H1 (cell line): ENCODE data around the gene SHH. TPM values are rescaled to one million over a fixed set of nuclear protein-coding genes. Genes with fewer than 3 reads are reported as not detected.

Experiments
- CTCF ChIA-PET: fragments of 300-600 bp; sonication (Branson Sonifier 250); formaldehyde crosslinking; loops from one replicate; lab custom pipeline; 2021; ENCODE audit not compliant: partially characterized antibody; lab: Charles Lee
- POLR2A ChIA-PET: fragments of 300-600 bp; sonication (Branson Sonifier 250); formaldehyde crosslinking; loops from one replicate; lab custom pipeline; 2021; ENCODE audit warnings: inconsistent platforms; ENCODE audit not compliant: partially characterized antibody; lab: Charles Lee
- DNase-seq, 2 experiments: peaks; one replicate each; pipeline versions ENCODE4 v3.0.0 to v3.0.0-alpha.2; 2010 to 2022; ENCODE audit warnings: low spot score in 2 of 2, low read depth in 1 of 2, mixed read lengths in 1 of 2
- FAIRE-seq: peaks from 2 replicates; lab custom pipeline; 2011; peaks lifted over from hg19 to GRCh38; lab: Jason Lieb, UNC
- H2AFZ ChIP-seq: 2 replicates; pipeline ENCODE4 v1.8.1; 2012; ENCODE audit warnings: low read length, inconsistent platforms
- H2AK5ac ChIP-seq: 2 replicates; pipeline ENCODE4 v1.6.1; 2013; ENCODE audit warnings: low read depth, low read length
- H2BK120ac ChIP-seq: replicated peaks from 2 replicates; pipeline ENCODE3; 2013; ENCODE audit warnings: low read depth, low read length, inconsistent platforms
- H2BK12ac ChIP-seq: 2 replicates; pipeline ENCODE4 v1.6.1; 2013; ENCODE audit warnings: low read depth, low read length
- H2BK15ac ChIP-seq: 2 replicates; pipeline ENCODE4 v1.6.1; 2013; ENCODE audit warnings: low read length
- H2BK20ac ChIP-seq: 2 replicates; pipeline ENCODE4 v1.6.1; 2013; ENCODE audit warnings: low read length
- H2BK5ac ChIP-seq: 2 replicates; pipeline ENCODE4 v1.6.1; 2013; ENCODE audit warnings: low read depth, low read length
- H3K14ac ChIP-seq: 2 replicates; pipeline ENCODE4 v1.6.1; 2013; ENCODE audit warnings: inconsistent platforms; ENCODE audit not compliant: insufficient read length
- H3K18ac ChIP-seq: 2 replicates; pipeline ENCODE4 v1.6.1; 2013; ENCODE audit warnings: low read length; ENCODE audit errors: extremely low read depth
- H3K23ac ChIP-seq: 2 replicates; pipeline ENCODE4 v1.6.1; 2013; ENCODE audit warnings: inconsistent platforms; ENCODE audit not compliant: insufficient read length
- H3K23me2 ChIP-seq: 2 replicates; pipeline ENCODE4 v1.6.1; 2013; ENCODE audit warnings: low read depth, low read length
- H3K27ac ChIP-seq: 2 replicates; pipeline ENCODE4 v1.6.1; 2011; ENCODE audit warnings: low read depth, low read length, inconsistent platforms
- H3K27me3 ChIP-seq, 4 experiments: replicated peaks in 1 of 4; 1 replicate in 1 of 4; 2 replicates in 3 of 4; pipeline versions ENCODE4 v1.6.1 to v1.8.1; 2011 to 2013; ENCODE audit warnings: low read length in 3 of 4, mild to moderate bottlenecking in 3 of 4, inconsistent platforms in 2 of 4, mixed read lengths in 2 of 4, moderate library complexity in 1 of 4; ENCODE audit not compliant: control insufficient read depth in 3 of 4, insufficient read depth in 3 of 4; ENCODE audit errors: extremely low read depth in 1 of 4
- H3K36me3 ChIP-seq, 4 experiments: 2 replicates each; pipeline versions ENCODE4 v1.6.1 to v1.8.1; 2011 to 2013; ENCODE audit warnings: mild to moderate bottlenecking in 4 of 4, low read length in 3 of 4, moderate library complexity in 2 of 4, control low read depth in 1 of 4, inconsistent platforms in 1 of 4; ENCODE audit not compliant: insufficient read depth in 4 of 4, control insufficient read depth in 2 of 4
- H3K4ac ChIP-seq: replicated peaks from 2 replicates; pipeline ENCODE3; 2013; ENCODE audit warnings: low read length, low read depth, mixed read lengths, inconsistent platforms; ENCODE audit not compliant: insufficient read length
- H3K4me1 ChIP-seq, 4 experiments: replicated peaks in 1 of 4; 1 replicate in 1 of 4; 2 replicates in 3 of 4; pipeline versions ENCODE4 v1.6.1 to v1.8.1; 2011 to 2013; ENCODE audit warnings: low read length in 3 of 4, inconsistent platforms in 2 of 4, mixed read lengths in 1 of 4; ENCODE audit not compliant: insufficient read depth in 4 of 4, control insufficient read depth in 3 of 4
- H3K4me2 ChIP-seq, 2 experiments: 2 replicates each; pipeline versions ENCODE4 v1.6.1 to v1.8.1; 2011 to 2013; ENCODE audit warnings: low read depth in 2 of 2, low read length in 2 of 2, control low read depth in 1 of 2, inconsistent platforms in 1 of 2, mild to moderate bottlenecking in 1 of 2; ENCODE audit not compliant: insufficient read depth in 1 of 2
- H3K4me3 ChIP-seq, 4 experiments: fragments of 200-600, 300-600 bp in 1 of 4; sonication (generic), shearing (Covaris generic), sonication (Bioruptor Twin) in 1 of 4; 2 replicates each; pipeline versions ENCODE4 v1.5.1 to v1.8.1; 2011 to 2016; ENCODE audit warnings: low read length in 4 of 4, low read depth in 3 of 4, control low read depth in 2 of 4, inconsistent platforms in 2 of 4, mild to moderate bottlenecking in 2 of 4, mixed read lengths in 1 of 4, moderate library complexity in 1 of 4; ENCODE audit not compliant: insufficient read depth in 2 of 4; ENCODE audit errors: extremely low read depth in 1 of 4
- H3K56ac ChIP-seq: replicated peaks from 2 replicates; pipeline ENCODE3; 2013; ENCODE audit warnings: low read depth, mild to moderate bottlenecking, mixed read lengths, low read length, inconsistent platforms; ENCODE audit not compliant: insufficient read length
- H3K79me1 ChIP-seq: 2 replicates; pipeline ENCODE4 v1.6.1; 2013; ENCODE audit warnings: low read depth, low read length, control low read depth
- H3K79me2 ChIP-seq, 2 experiments: 2 replicates each; pipeline versions ENCODE4 v1.6.1 to v1.8.1; 2012 to 2013; ENCODE audit warnings: low read length in 2 of 2, mild to moderate bottlenecking in 2 of 2, inconsistent platforms in 1 of 2; ENCODE audit not compliant: insufficient read depth in 2 of 2, control insufficient read depth in 1 of 2
- H3K9ac ChIP-seq, 4 experiments: replicated peaks in 1 of 4; 1 replicate in 1 of 4; 2 replicates in 3 of 4; pipeline versions ENCODE4 v1.6.1 to v1.8.1; 2011 to 2013; ENCODE audit warnings: low read depth in 3 of 4, low read length in 3 of 4, control low read depth in 2 of 4, mild to moderate bottlenecking in 2 of 4, moderate library complexity in 2 of 4, inconsistent platforms in 1 of 4; ENCODE audit errors: extremely low read depth in 1 of 4
- H3K9me3 ChIP-seq, 2 experiments: 2 replicates each; pipeline versions ENCODE4 v1.6.1 to v1.8.1; 2012 to 2013; ENCODE audit warnings: mild to moderate bottlenecking in 2 of 2, moderate library complexity in 2 of 2, control low read depth in 1 of 2, inconsistent platforms in 1 of 2, low read depth in 1 of 2, low read length in 1 of 2, mixed read lengths in 1 of 2; ENCODE audit not compliant: insufficient read depth in 2 of 2
- H4K20me1 ChIP-seq, 2 experiments: replicated peaks in 1 of 2; 2 replicates each; pipeline versions ENCODE3 to v1.8.1; 2011 to 2013; ENCODE audit warnings: inconsistent platforms in 2 of 2, low read length in 2 of 2, mild to moderate bottlenecking in 1 of 2; ENCODE audit not compliant: insufficient read depth in 2 of 2, control insufficient read depth in 1 of 2
- H4K5ac ChIP-seq: 2 replicates; pipeline ENCODE4 v1.6.1; 2013; ENCODE audit warnings: low read length, low read depth, mixed read lengths, inconsistent platforms; ENCODE audit not compliant: insufficient read length
- H4K8ac ChIP-seq: 2 replicates; pipeline ENCODE4 v1.8.0; 2013; ENCODE audit warnings: mild to moderate bottlenecking, moderate library complexity, low read length, inconsistent platforms; ENCODE audit not compliant: insufficient read depth; ENCODE audit errors: extremely low read depth
- H4K91ac ChIP-seq: replicated peaks from 2 replicates; pipeline ENCODE3; 2013; ENCODE audit warnings: low read length, mixed read lengths, inconsistent platforms; ENCODE audit not compliant: insufficient read length
- BACH1 ChIP-seq: IDR thresholded peaks from 2 replicates; pipeline ENCODE4 v1.6.1; 2012; ENCODE audit warnings: low read length, improper control_type of control experiment
- BCL11A ChIP-seq, 2 experiments: IDR thresholded peaks; one replicate each; pipeline ENCODE4 v1.6.1; 2011; ENCODE audit warnings: low read depth in 2 of 2, low read length in 2 of 2, mild to moderate bottlenecking in 2 of 2
- BRCA1 ChIP-seq: IDR thresholded peaks from 2 replicates; pipeline ENCODE4 v1.6.1; 2012; ENCODE audit warnings: low read depth, low read length, improper control_type of control experiment
- KDM1A ChIP-seq: fragments of 200-600, 300-600 bp; sonication (generic); IDR thresholded peaks from 2 replicates; pipeline ENCODE4 v1.7.1; 2016; ENCODE audit warnings: mild to moderate bottlenecking, low read length, borderline replicate concordance
- NRF1 ChIP-seq: IDR thresholded peaks from 2 replicates; pipeline ENCODE4 v1.6.1; 2011; ENCODE audit warnings: mild to moderate bottlenecking, low read depth, low read length, improper control_type of control experiment
- RAD21 ChIP-seq, 2 experiments: IDR thresholded peaks in 1 of 2; conservative IDR thresholded peaks in 1 of 2; 2 replicates each; pipeline ENCODE4 v1.6.1; 2011; ENCODE audit warnings: low read depth in 2 of 2, low read length in 2 of 2, improper control_type of control experiment in 1 of 2, inconsistent platforms in 1 of 2, mild to moderate bottlenecking in 1 of 2, moderate library complexity in 1 of 2
- RFX5 ChIP-seq: IDR thresholded peaks from 2 replicates; pipeline ENCODE4 v1.6.1; 2011; ENCODE audit warnings: low read depth, low read length, improper control_type of control experiment, borderline replicate concordance
- SIX5 ChIP-seq: IDR thresholded peaks from 2 replicates; pipeline ENCODE4 v1.6.1; 2011; ENCODE audit warnings: mild to moderate bottlenecking, low read depth, low read length
- SP1 ChIP-seq: IDR thresholded peaks from 2 replicates; pipeline ENCODE4 v1.6.1; 2011; ENCODE audit warnings: low read depth, low read length
- TAF1 ChIP-seq: IDR thresholded peaks from 2 replicates; pipeline ENCODE4 v1.6.1; 2011; ENCODE audit warnings: mild to moderate bottlenecking, low read depth, low read length
- TBP ChIP-seq: IDR thresholded peaks from 2 replicates; pipeline ENCODE4 v1.6.1; 2011; ENCODE audit warnings: low read depth, low read length, improper control_type of control experiment
- TEAD4 ChIP-seq: IDR thresholded peaks from 2 replicates; pipeline ENCODE4 v1.6.1; 2012; ENCODE audit warnings: low read depth, low read length, inconsistent platforms, mixed read lengths
- WGBS, 2 experiments: shearing (Covaris generic) in 1 of 2; methylation state at CpG; one replicate each; pipeline versions ENCODE4 v1.1.6 to v1.1.7; 2013 to 2015; ENCODE audit warnings: low lambda C conversion rate in 2 of 2, mixed read lengths in 2 of 2, inconsistent platforms in 1 of 2, low coverage in 1 of 2, missing lambda C conversion rate in 1 of 2; ENCODE audit not compliant: insufficient replicate concordance in 2 of 2, insufficient coverage in 1 of 2, insufficient read length in 1 of 2; ENCODE audit errors: extremely low coverage in 1 of 2, missing lambda C conversion rate in 1 of 2; 5-methylcytosine and 5-hydroxymethylcytosine counted together
- polyA plus RNA-seq, 7 experiments: library from polyadenylated mRNA; depleted of rRNA in 3 of 7; stranded (reverse) in 5 of 7; unstranded in 2 of 7; fragments of >200 nt in 5 of 7; fragments of 200-250 nt in 2 of 7; gene quantifications; 1 replicate in 5 of 7; 2 replicates in 1 of 7; 4 replicates in 1 of 7; pipeline versions ENCODE4 v1.2.1 to v1.2.3, GENCODE V29; 2011 to 2013; ENCODE audit warnings: missing spikeins in 2 of 7, mixed read lengths in 2 of 7
- total RNA-seq: library from RNA; stranded (reverse); fragmentation: NEBNext Ultra II Directional; extraction: Animal tissue kit (Norgen Biotek cat#: 25700); gene quantifications from 2 replicates; pipeline ENCODE4 v1.2.1, GENCODE V29; 2021
- TF ChIP-seq, protein P1 (sequence below), 3 experiments: IDR thresholded peaks; 1 replicate in 2 of 3; 2 replicates in 1 of 3; pipeline versions ENCODE4 v1.5.1 to v1.6.1; 2011; ENCODE audit warnings: low read length in 3 of 3, mild to moderate bottlenecking in 3 of 3, inconsistent platforms in 2 of 3, low read depth in 1 of 3, moderate library complexity in 1 of 3; ENCODE audit not compliant: insufficient read depth in 1 of 3; ENCODE audit errors: control extremely low read depth in 1 of 3

Gene SHH
- total and polyA plus RNA-seq, 2 of the 8 experiments (the other 6 are each of a cell fraction or from before 2014, with no cell fraction given), result not detected

DNA sequence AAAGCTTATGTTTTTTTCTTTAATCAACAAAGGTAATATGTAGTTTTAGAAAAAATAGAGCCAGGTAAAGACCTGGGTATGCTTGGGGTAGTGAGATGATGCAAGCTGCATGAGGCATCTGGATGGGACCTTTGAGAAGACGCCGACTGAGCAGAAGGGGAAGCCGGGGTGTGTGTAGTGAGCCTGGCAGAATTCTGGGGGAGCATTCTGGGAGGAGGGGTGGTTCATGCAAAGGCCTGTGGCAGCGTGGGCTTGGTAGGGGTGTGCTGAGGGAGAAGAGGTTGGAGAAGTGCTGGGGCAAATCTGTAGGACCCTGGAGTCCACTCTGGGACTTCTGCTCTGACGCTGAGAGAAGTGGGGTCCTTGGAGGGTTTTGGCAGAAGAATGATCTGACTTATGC, 33.9 kb upstream of the SHH start:
- H3K4me1 ChIP-seq, result no peaks in the 10 kb centered on the region; a peak in 1 of 7 replicates
- no peaks in the 10 kb centered on the region; a peak in 1 of 7 replicates for H3K27me3 ChIP-seq
- 91% methylated on average over 5 of the region's 5 CpGs; no CpG with 5 or more reads in 1 of the 2 experiments for WGBS, 2 experiments
- H2BK5ac ChIP-seq, result no peak overlapping the region
- H3K4me3 ChIP-seq, result no peak overlapping the region
- no peaks in the 10 kb centered on the region for H3K36me3 ChIP-seq
- peaks cover 6% of the 10 kb centered on the region; the same call in 1 of the 2 replicates for H3K23me2 ChIP-seq
- no peak overlapping the region for H3K23ac ChIP-seq
- H3K14ac ChIP-seq, result no peak overlapping the region
- no peak overlapping the region for H2BK20ac ChIP-seq
- H2BK120ac ChIP-seq, result no peak overlapping the region
- no peaks in the 10 kb centered on the region for H3K9me3 ChIP-seq
- H2BK12ac ChIP-seq, result no peak overlapping the region
- no peak for FAIRE-seq
- no peak overlapping the region for H3K27ac ChIP-seq
- no peaks in the 10 kb centered on the region for H4K20me1 ChIP-seq
- H3K79me2 ChIP-seq, result no peaks in the 10 kb centered on the region
- H4K91ac ChIP-seq, result no peak overlapping the region
- CTCF ChIA-PET, result no interaction called here
- no peak overlapping the region for H3K4ac ChIP-seq
- H2AFZ ChIP-seq, result no peak overlapping the region
- no peak overlapping the region for H3K56ac ChIP-seq
- no peak for DNase-seq
- H2BK15ac ChIP-seq, result no peak overlapping the region
- no peak overlapping the region for H4K8ac ChIP-seq
- no peaks in the 10 kb centered on the region for H3K79me1 ChIP-seq
- H3K18ac ChIP-seq, result no peak overlapping the region
- no peak overlapping the region for H3K9ac ChIP-seq
- no peak overlapping the region for H4K5ac ChIP-seq
- POLR2A ChIA-PET, result no interaction called here
- no peak overlapping the region for H3K4me2 ChIP-seq
- no peak overlapping the region for H2AK5ac ChIP-seq
- TF ChIP-seq BACH1 (no peak), RAD21 (IDR thresholded peaks at IDR 0.05 in 1 of 2, conservative IDR thresholded peaks at IDR 0.05 in 1 of 2; ENCODE audit: low read depth in 2 of 2, low read length in 2 of 2) (no peak), NRF1 (no peak), RFX5 (no peak), TBP (no peak), BRCA1 (no peak), SIX5 (no peak), TEAD4 (no peak), SP1 (no peak), BCL11A (IDR thresholded peaks at IDR 0.05; ENCODE audit: low read depth in 2 of 2, low read length in 2 of 2) (no peak), KDM1A (no peak), TAF1 (no peak)
- TF ChIP-seq, protein P1, sequence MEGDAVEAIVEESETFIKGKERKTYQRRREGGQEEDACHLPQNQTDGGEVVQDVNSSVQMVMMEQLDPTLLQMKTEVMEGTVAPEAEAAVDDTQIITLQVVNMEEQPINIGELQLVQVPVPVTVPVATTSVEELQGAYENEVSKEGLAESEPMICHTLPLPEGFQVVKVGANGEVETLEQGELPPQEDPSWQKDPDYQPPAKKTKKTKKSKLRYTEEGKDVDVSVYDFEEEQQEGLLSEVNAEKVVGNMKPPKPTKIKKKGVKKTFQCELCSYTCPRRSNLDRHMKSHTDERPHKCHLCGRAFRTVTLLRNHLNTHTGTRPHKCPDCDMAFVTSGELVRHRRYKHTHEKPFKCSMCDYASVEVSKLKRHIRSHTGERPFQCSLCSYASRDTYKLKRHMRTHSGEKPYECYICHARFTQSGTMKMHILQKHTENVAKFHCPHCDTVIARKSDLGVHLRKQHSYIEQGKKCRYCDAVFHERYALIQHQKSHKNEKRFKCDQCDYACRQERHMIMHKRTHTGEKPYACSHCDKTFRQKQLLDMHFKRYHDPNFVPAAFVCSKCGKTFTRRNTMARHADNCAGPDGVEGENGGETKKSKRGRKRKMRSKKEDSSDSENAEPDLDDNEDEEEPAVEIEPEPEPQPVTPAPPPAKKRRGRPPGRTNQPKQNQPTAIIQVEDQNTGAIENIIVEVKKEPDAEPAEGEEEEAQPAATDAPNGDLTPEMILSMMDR (IDR thresholded peaks at IDR 0.05; ENCODE audit: control extremely low read depth in 1 of 3, insufficient read depth in 1 of 3, low read depth in 1 of 3, low read length in 3 of 3), result no peak
